Heart left ventricle (tissue), 16 donors: ENCODE measurements around the gene WNT3A. TPM values are rescaled to one million over a fixed set of nuclear protein-coding genes. Genes with fewer than 3 reads are reported as not detected.

ENCODE experiments used
- ATAC-seq, 4 donors: fragments of 200-7000 bp; cut with Tn5 transposase; one replicate each; pipeline ENCODE4 v1.9.1; 2020 to 2022; ENCODE audit warnings: moderate library complexity in 4 of 4, mild to moderate bottlenecking in 3 of 4, moderate number of reproducible peaks in 1 of 4
- DNase-seq, 5 donors: peaks; one replicate each; pipeline ENCODE4 v3.0.0-alpha.2; 2020
- H3K27ac ChIP-seq, 12 donors: fragments of 200-600 bp; sonication (generic) in 4 of 12; one replicate each; pipeline versions ENCODE4 v1.5.0 to v1.8.0; 2016 to 2022; ENCODE audit warnings: mild to moderate bottlenecking in 2 of 12
- H3K27me3 ChIP-seq, 9 donors: fragments of 200-600 bp; sonication (generic) in 2 of 9; one replicate each; pipeline versions ENCODE4 v1.5.1 to v1.8.0; 2016 to 2022; ENCODE audit warnings: mild to moderate bottlenecking in 3 of 9
- H3K36me3 ChIP-seq, 9 donors: fragments of 200-600 bp; sonication (generic) in 2 of 9; one replicate each; pipeline versions ENCODE4 v1.5.0 to v1.8.0; 2018 to 2022; ENCODE audit warnings: mild to moderate bottlenecking in 2 of 9
- H3K4me1 ChIP-seq, 12 donors: fragments of 200-600 bp; sonication (generic) in 4 of 12; one replicate each; pipeline versions ENCODE4 v1.5.0 to v1.8.0; 2016 to 2022; ENCODE audit warnings: mild to moderate bottlenecking in 3 of 12
- H3K4me3 ChIP-seq, 12 donors: fragments of 200-600 bp; sonication (generic) in 4 of 12; one replicate each; pipeline versions ENCODE4 v1.5.0 to v1.8.0; 2017 to 2022; ENCODE audit warnings: mild to moderate bottlenecking in 9 of 12, moderate library complexity in 4 of 12
- H3K9me3 ChIP-seq, 12 donors: fragments of 200-600 bp; sonication (generic) in 4 of 12; one replicate each; pipeline versions ENCODE4 v1.5.0 to v1.8.0; 2016 to 2022; ENCODE audit warnings: mild to moderate bottlenecking in 1 of 12
- POLR2A ChIP-seq, 2 donors: fragments of 450-650 bp; IDR thresholded peaks; one replicate each; pipeline ENCODE4 v1.6.1; 2017; ENCODE audit warnings: antibody characterized with exemption in 2 of 2, mild to moderate bottlenecking in 2 of 2, moderate library complexity in 2 of 2
- WGBS, 4 donors: extraction: QIAGEN DNeasy Blood & Tissue Kit in 2 of 4; methylation state at CpG; one replicate each; pipeline versions ENCODE4 v1.1.5 to v1.1.7; 2013 to 2018; 5-methylcytosine and 5-hydroxymethylcytosine counted together
- intact Hi-C, 10 donors: fragments of 100-400 bp; cut with DNase I; formaldehyde crosslinking; loops; one replicate each; pipeline versions ENCODE4 v1.11.1 to v1.14.2; 2022
- polyA plus RNA-seq, 2 donors: library from polyadenylated mRNA; stranded (reverse); fragments of 200-250 nt; gene quantifications; one replicate each; pipeline ENCODE4 v1.2.3, GENCODE V29; 2013
- total RNA-seq, 9 donors: library from RNA; depleted of rRNA in 2 of 9; stranded (reverse); fragments of >200 nt in 2 of 9; fragmentation: NEBNext Ultra II Directional in 3 of 9; extraction: Animal tissue kit (Norgen Biotek cat#: 25700) in 3 of 9; gene quantifications; one replicate each; pipeline versions ENCODE4 v1.1.0 to v1.2.4, GENCODE V29; 2016 to 2023
- TF ChIP-seq, protein P1 (sequence below), 12 donors: fragments of 200-600 bp; sonication (generic) in 4 of 12; IDR thresholded peaks; one replicate each; pipeline versions ENCODE4 v1.5.0 to v1.8.0; 2018 to 2022; ENCODE audit warnings: antibody characterized with exemption in 12 of 12, mild to moderate bottlenecking in 5 of 12
- donor health status: ischemic (EF 13 %, LVEDD 7.1; RV severe dilation, severe dysfunction).
- donor health status: healthy with polysubstance abuse.
- donor health status: DM: no; HTN: yes; CAD: no.
- donor health status: DM: no; HTN: no; CAD: no.
- donor health status: ischemic (EF 25% LVEDD 6.9; RV normal size, moderate dysfunction).
- donor health status: ischemic (EF 25% LVEDD 5.7; RV mildly dilated, moderate dysfunction).
- donor health status: healthy.
- donor health status: DM: yes; HTN: yes; CAD: no.
- donor health status: ischemic (EF 35%, LVEDD 5.7; RV mildly dilated, moderate dysfunction).
- donor health status: nonischemic (EF 11% LVEDD 7.7; RV severe dilation, severe dysfunction).
- donor health status: DM: yes; HTN: yes; CAD: no.
- donor health status: PGD.
- donor health status: ischemic (EF 29% LVEDD 5.4; RV normal size, mild dysfunction).
- donor health status: nonischemic (EF 23%, LVEDD 6.1; RV moderate dilation, normal function).

The WNT3A gene
- total and polyA plus RNA-seq, 11 donors, result not detected

DNA sequence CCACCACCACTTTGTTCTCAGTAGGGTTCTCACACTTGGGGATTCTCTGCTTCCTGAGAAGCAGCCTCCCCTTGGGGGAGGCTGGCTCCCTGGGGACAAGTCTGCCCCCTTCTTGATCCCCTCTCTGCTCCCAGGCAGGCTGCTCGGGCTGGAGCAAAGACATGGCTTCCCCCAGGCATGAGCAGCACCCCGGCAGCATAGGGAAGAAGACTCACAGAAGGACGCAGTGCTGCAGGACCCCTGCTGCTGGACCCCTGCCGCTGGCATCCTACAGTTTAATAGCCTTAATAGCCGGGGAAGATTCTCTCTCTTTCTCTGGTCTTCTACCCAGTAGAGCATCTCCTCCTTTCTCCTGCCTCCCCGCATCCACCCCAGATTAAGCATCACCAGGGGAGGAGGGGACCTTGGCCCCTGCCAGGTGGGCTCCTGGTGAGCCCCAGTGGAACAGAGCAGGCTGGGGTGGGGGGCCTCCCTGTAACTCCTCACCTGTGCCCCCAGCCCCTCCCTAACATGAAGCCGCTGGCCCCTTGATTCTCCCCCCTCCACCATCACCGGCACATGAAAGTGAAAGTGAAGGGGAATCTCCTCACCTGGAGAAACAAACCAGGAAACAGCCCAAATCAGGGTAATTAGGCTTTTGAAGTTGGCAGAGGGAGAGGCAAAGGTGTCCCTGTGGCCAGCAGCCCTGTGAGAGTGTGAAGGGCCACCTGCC is 2.5 kb downstream of the WNT3A start:
- H3K36me3 ChIP-seq, result no peaks in the 10 kb centered on the region
- peaks cover 42 to 84% (median 54%) of the 10 kb centered on the region in 9 donors for H3K27me3 ChIP-seq
- H3K4me3 ChIP-seq, result no peak overlapping the region
- no peak overlapping the region for H3K27ac ChIP-seq
- no peak for TF ChIP-seq POLR2A (IDR thresholded peaks at IDR 0.05)
- TF ChIP-seq, protein P1, sequence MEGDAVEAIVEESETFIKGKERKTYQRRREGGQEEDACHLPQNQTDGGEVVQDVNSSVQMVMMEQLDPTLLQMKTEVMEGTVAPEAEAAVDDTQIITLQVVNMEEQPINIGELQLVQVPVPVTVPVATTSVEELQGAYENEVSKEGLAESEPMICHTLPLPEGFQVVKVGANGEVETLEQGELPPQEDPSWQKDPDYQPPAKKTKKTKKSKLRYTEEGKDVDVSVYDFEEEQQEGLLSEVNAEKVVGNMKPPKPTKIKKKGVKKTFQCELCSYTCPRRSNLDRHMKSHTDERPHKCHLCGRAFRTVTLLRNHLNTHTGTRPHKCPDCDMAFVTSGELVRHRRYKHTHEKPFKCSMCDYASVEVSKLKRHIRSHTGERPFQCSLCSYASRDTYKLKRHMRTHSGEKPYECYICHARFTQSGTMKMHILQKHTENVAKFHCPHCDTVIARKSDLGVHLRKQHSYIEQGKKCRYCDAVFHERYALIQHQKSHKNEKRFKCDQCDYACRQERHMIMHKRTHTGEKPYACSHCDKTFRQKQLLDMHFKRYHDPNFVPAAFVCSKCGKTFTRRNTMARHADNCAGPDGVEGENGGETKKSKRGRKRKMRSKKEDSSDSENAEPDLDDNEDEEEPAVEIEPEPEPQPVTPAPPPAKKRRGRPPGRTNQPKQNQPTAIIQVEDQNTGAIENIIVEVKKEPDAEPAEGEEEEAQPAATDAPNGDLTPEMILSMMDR (IDR thresholded peaks at IDR 0.05), result no peak
- no peaks in the 10 kb centered on the region for H3K9me3 ChIP-seq
- ATAC-seq, result no peak
- WGBS, 4 donors, result 14 to 29% (median 16%) methylated on average over 7 to 8 of the region's 8 CpGs
- intact Hi-C loops, result no loop called here
- peaks cover 0 to 16% (median 0%) of the 10 kb centered on the region in 12 donors for H3K4me1 ChIP-seq
- DNase-seq, result no peak

DNA sequence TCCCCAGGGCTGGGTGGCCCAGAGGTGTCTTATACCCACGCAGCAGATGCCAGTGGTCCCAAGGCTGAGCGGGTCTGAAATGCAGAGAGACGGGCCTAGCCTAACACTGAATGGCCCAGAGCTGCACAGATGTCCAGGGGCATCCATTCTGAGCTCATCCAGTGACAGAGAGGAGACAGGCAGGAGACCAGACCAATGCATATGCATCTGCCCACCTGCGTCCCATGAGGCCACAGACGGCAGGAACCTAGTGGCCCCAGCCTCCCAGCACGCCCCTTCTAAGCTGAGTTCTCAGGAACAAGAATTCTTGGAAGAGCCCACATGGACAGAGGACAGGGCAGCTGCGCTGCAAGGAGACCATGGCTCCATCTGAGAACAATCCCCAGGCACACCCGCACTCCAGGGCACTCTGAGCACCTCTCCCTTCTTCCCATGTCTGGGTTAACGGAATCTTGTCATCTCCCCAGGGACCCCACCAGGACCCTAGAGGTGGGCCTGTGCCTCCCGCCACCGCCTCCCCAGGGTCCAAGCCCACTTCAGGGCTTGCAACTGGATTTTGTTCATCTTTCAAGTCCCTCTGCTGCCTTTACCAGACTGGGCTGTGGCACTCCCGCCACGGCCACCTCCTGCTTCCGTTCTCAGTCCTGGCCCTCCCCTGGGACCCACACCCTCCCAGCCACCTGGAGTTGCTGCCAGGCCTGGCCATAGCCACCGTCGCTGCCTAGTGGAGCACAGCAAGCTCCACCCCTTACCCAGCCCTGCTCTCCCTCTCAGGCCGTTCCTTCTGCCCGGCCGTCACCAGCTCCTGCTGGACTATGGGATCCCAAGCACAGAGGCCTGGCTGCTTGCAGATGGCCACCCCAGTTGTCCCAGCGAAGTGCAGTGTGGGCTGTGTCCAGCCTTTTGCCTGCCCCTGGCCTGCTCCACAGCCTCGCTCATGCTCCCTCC is 3.3 kb downstream of the WNT3A start:
- Histone ChIP-seq H3K36me3 (no peaks in the 10 kb centered on the region), H3K27ac (no peak overlapping the region), H3K4me3 (no peak overlapping the region), H3K9me3 (no peaks in the 10 kb centered on the region), H3K27me3 (peaks cover 34 to 76% (median 46%) of the 10 kb centered on the region in 9 donors), H3K4me1 (peaks cover 0 to 16% (median 0%) of the 10 kb centered on the region in 12 donors)
- ATAC-seq (no peak), DNase-seq (no peak)
- intact Hi-C loops, result no loop called here
- TF ChIP-seq POLR2A (IDR thresholded peaks at IDR 0.05), result no peak
- TF ChIP-seq, protein P1 (IDR thresholded peaks at IDR 0.05), result no peak
- 54 to 63% (median 60%) methylated on average over 19 to 21 of the region's 21 CpGs for WGBS, 4 donors

DNA sequence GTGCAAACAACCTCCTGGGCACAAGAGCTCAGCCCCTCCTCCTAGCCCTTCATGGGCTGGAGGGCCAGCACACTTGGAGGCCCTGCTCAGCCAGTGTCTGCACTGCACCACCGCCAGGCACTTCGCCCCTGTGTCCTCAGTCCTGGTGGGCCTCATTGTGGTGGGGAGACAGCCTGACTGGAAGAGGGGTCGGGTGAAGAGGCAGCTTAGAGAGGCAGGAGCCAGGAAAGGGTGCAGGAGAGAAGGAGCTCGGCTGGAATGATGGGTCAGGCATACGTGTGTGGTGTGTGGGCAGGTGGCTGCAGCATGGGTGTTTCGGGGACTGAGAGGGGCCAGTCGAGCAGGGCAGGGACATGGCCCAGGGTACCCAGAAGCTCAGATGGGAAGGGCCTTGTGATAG is 4.1 kb downstream of the WNT3A start:
- ATAC-seq, result no peak
- H3K27me3 ChIP-seq, result peaks cover 29 to 67% (median 37%) of the 10 kb centered on the region in 9 donors
- 67 to 82% (median 77%) methylated on average over 7 of the region's 7 CpGs for WGBS, 4 donors

More for the DNA sequence above, 4.1 kb downstream of the WNT3A start:
- Histone ChIP-seq H3K36me3 (no peaks in the 10 kb centered on the region), H3K4me1 (peaks cover 0 to 16% (median 0%) of the 10 kb centered on the region in 12 donors), H3K4me3 (no peak overlapping the region), H3K27ac (no peak overlapping the region), H3K9me3 (no peaks in the 10 kb centered on the region)
- DNase-seq, result no peak
- intact Hi-C loops, result no loop called here
- TF ChIP-seq POLR2A (IDR thresholded peaks at IDR 0.05), result no peak
- TF ChIP-seq, protein P1 (IDR thresholded peaks at IDR 0.05), result no peak
